ENCODE results near the gene XPNPEP3. TPM values are rescaled to one million over a fixed set of nuclear protein-coding genes. Genes with fewer than 3 reads are reported as not detected.

The XPNPEP3 gene
- total RNA-seq, result 10 to 100 TPM in 1 of 2 donors, 1 to 10 TPM in 1; 6.9 to 14.3 TPM

DNA sequence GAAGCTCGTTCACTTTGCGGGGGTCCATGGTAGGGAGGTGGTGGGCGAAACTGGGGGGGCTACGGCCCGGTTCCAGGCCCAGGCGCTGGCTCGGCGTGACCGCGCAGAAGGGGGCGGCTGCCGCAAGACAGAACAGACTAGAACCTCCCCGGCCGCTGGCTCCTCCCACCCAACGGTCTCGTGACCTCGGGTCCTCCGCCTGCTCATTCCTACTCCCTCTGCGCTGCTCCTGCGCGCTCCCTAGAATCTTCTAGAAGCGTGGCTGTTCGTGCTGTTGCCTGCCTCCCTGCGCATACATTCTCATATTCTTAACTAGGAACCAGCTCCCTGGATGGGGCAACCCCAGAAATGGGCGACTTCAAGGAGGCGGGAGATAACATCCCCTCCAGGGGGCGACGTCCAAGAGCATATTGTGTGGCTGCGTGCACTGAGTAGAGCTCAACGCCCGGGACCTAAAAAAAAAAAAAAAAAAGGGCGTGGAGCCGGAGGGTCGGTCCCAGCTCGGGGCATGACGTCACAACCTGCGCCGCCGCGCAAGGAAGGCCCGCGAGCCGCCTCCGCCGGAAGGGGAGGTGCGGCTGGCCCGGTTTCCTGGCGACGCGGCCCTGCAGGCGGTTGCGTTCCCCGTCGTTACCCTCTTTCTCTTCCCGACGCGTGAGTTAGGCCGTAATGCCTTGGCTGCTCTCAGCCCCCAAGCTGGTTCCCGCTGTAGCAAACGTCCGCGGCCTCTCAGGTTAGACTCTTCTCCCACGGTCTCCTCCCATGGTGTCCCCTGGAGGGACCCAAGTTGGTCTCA, at the start of gene XPNPEP3, which contains the start of gene ST13:
Gene XPNPEP3, plus strand, starts transcription at position 636 of the 796 bp plus-strand sequence. Its CDS starts 34 bp downstream, at position 670.
Gene ST13, minus strand, starts transcription at position 127 of the 796 bp plus-strand sequence. Its CDS starts 99 bp downstream, at position 28.
- intact Hi-C loops (cut with DNase I), result no loop called here
- H3K27me3 ChIP-seq, result no peaks in the 10 kb centered on the region
- ATAC-seq (peak; percentile 95), DNase-seq (peak; percentile 97 to 99 (median 98))
- H3K9me3 ChIP-seq, result no peaks in the 10 kb centered on the region
- peak within 1 kb of the TSS; percentile 82 to 99 (median 96) for H3K27ac ChIP-seq
- peak within 1 kb of the TSS; percentile 88 for H3K4me3 ChIP-seq
- no peaks in the 10 kb centered on the region for H3K36me3 ChIP-seq (replicated peaks in 1 of 2; ENCODE audit: insufficient read depth in 1 of 2, low read depth in 2 of 2)
- 0 to 1% methylated on average over 43 to 63 of the region's 63 CpGs for WGBS, 2 donors
- peaks cover 51% of the 10 kb centered on the region for H3K4me1 ChIP-seq
- TF ChIP-seq, protein P1, sequence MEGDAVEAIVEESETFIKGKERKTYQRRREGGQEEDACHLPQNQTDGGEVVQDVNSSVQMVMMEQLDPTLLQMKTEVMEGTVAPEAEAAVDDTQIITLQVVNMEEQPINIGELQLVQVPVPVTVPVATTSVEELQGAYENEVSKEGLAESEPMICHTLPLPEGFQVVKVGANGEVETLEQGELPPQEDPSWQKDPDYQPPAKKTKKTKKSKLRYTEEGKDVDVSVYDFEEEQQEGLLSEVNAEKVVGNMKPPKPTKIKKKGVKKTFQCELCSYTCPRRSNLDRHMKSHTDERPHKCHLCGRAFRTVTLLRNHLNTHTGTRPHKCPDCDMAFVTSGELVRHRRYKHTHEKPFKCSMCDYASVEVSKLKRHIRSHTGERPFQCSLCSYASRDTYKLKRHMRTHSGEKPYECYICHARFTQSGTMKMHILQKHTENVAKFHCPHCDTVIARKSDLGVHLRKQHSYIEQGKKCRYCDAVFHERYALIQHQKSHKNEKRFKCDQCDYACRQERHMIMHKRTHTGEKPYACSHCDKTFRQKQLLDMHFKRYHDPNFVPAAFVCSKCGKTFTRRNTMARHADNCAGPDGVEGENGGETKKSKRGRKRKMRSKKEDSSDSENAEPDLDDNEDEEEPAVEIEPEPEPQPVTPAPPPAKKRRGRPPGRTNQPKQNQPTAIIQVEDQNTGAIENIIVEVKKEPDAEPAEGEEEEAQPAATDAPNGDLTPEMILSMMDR (IDR thresholded peaks at IDR 0.05), result peak in 4 of 7 experiments; percentile 11 to 42 (median 26)
- peak; percentile 50 to 69 (median 68) for TF ChIP-seq POLR2A (IDR thresholded peaks at IDR 0.05)

DNA sequence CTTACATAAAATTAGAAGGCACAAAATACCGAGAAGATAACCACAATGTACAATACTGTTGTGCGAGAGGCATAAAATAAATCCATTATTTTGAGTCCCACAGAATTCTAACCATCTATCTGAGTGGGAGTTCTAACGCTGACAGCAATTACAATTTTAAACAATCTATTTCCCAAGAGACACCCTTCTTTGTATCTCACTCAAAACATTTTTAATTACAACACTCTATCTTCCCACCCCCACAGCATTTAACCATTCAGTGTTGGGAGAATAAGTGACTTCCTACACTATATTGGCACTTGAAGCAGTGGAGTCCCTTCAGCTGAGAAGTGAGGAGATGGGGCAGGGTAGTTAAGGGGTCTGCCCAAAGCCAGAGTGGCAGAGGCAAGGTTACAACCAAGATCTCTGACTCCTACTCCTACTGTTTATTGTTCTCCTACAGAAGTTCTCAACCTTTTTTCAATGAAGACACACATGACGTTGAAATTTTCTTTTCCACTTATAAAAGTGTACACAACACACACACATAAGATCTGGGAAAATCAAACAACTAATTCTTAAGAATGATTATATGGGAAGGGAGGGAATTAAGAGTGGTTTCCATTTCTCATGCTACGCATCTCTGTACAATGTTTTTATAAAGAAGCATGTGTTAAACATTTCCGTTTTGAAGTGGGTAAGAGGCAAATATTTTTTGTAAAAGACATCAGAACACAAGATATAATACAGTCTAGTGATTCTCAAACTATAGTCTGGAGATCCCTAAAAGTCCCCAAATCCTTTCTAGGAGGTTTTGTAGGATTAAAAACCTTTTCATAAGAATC, 48.7 kb upstream of the XPNPEP3 start:
- Histone ChIP-seq H3K36me3 (replicated peaks in 1 of 2; ENCODE audit: insufficient read depth in 1 of 2, low read depth in 2 of 2) (no peaks in the 10 kb centered on the region), H3K27me3 (no peaks in the 10 kb centered on the region), H3K27ac (no peak overlapping the region), H3K9me3 (no peaks in the 10 kb centered on the region), H3K4me1 (no peaks in the 10 kb centered on the region), H3K4me3 (no peak overlapping the region)
- no peak for TF ChIP-seq POLR2A (IDR thresholded peaks at IDR 0.05)
- TF ChIP-seq, protein P1 (IDR thresholded peaks at IDR 0.05), result no peak
- DNase-seq, result no peak
- intact Hi-C loops (cut with DNase I), result no loop called here
- no peak for ATAC-seq
- 65 to 71% methylated on average over 6 of the region's 6 CpGs for WGBS, 2 donors

DNA sequence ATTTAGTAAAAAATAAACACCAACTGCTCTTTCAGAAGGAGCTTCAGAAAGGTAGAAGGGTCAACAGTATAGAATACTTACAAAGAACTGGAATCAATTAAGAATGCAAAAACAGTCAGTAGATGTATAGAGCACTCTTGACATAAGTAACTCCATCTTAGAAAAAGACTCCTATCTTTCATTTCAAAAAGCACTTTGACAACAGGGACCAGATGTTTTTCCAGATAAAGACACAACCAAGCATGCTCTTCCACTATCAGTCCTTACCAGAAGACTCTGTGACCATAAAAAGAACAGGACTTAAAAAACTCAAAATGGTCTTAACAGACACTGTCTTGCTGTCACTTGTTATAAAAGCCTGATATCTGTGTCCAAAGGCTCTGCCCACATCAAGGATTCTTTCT, 43.0 kb upstream of the XPNPEP3 start:
- Histone ChIP-seq H3K27ac (no peak overlapping the region), H3K4me1 (peaks cover 15% of the 10 kb centered on the region), H3K4me3 (no peak overlapping the region), H3K27me3 (no peaks in the 10 kb centered on the region), H3K9me3 (no peaks in the 10 kb centered on the region), H3K36me3 (replicated peaks in 1 of 2; ENCODE audit: insufficient read depth in 1 of 2, low read depth in 2 of 2) (no peaks in the 10 kb centered on the region)
- intact Hi-C loops (cut with DNase I), result no loop called here
- TF ChIP-seq POLR2A (IDR thresholded peaks at IDR 0.05), result no peak
- TF ChIP-seq, protein P1 (IDR thresholded peaks at IDR 0.05), result no peak
- DNase-seq, result no peak
- ATAC-seq, result no peak

DNA sequence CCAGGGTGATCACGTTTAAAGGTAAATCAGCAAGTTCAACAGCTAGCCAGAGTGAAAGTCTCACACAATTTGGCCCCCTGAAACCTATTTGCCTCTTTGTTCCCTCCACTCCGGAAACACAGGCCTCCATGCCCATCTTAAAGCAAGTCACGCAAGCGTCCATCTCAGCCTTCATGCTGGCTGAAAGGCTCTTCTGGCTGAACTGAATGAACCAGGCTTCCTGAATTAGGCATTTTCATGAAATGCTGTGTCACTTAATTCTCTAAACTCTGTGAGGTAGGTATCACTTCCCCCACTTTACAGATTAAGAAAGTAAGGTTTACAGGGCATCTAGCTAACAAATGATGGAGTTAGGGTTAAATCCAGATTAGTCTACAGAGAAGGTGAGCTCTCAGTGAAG, 39.2 kb upstream of the XPNPEP3 start:
- no peak for DNase-seq
- ATAC-seq, result no peak
- H3K9me3 ChIP-seq, result no peaks in the 10 kb centered on the region
- H3K4me1 ChIP-seq, result peaks cover 22% of the 10 kb centered on the region
- intact Hi-C loops (cut with DNase I), result no loop called here
- H3K27me3 ChIP-seq, result no peaks in the 10 kb centered on the region
- 83 to 91% methylated on average over 4 of the region's 4 CpGs for WGBS, 2 donors
- H3K27ac ChIP-seq, result no peak overlapping the region
- TF ChIP-seq, protein P1 (IDR thresholded peaks at IDR 0.05), result no peak
- TF ChIP-seq POLR2A (IDR thresholded peaks at IDR 0.05), result no peak
- peak overlapping the region in 1 of 2 donors; percentile 95 for H3K4me3 ChIP-seq
- no peaks in the 10 kb centered on the region for H3K36me3 ChIP-seq (replicated peaks in 1 of 2; ENCODE audit: insufficient read depth in 1 of 2, low read depth in 2 of 2)
